K562 (cell line): ENCODE data around the gene SCAMP1. TPM values are rescaled to one million over a fixed set of nuclear protein-coding genes. Genes with fewer than 3 reads are reported as not detected.

Experiments used
- ATAC-seq: fragments of 200-7000 bp; cut with Tn5 transposase; 3 replicates; pipeline ENCODE4 v1.9.1; 2020; ENCODE audit warnings: moderate library complexity
- BruUV-seq: library from RNA; stranded (reverse); fragments of 400-500 nt; replicated peaks from 2 replicates; lab custom pipeline; 2021; lab: Mats Ljungman, UMichigan
- CTCF ChIA-PET: fragments of 300-600 bp; formaldehyde crosslinking; extraction: SDS; loops from one replicate; lab custom pipeline; 2021; ENCODE audit warnings: low intra/inter-chr PET ratio; lab: Yijun Ruan, JAX
- POLR2A ChIA-PET: fragments of 300-600, 350-650 bp; sonication (Branson Sonifier 250); formaldehyde crosslinking; extraction: SDS; loops from one replicate; lab custom pipeline; 2021; ENCODE audit warnings: antibody characterized with exemption, inconsistent platforms; lab: Yijun Ruan, JAX
- DNase-seq, 4 experiments: peaks; one replicate each; pipeline versions ENCODE4 v3.0.0 to v3.0.0-alpha.2; 2011 to 2018; ENCODE audit warnings: low spot score in 3 of 4, mixed read lengths in 3 of 4; ENCODE audit errors: extremely low read depth in 1 of 4
- FAIRE-seq: peaks from 2 replicates; lab custom pipeline; 2011; peaks lifted over from hg19 to GRCh38; lab: Jason Lieb, UNC
- H2AFZ ChIP-seq: 2 replicates; pipeline ENCODE4 v1.6.0; 2011; ENCODE audit warnings: low read depth, low read length, control low read depth, inconsistent platforms
- H3K27ac ChIP-seq: fragments of 200-600 bp; 3 replicates; pipeline ENCODE4 v1.8.0; 2011; ENCODE audit warnings: low read depth, mild to moderate bottlenecking, control low read depth, inconsistent platforms, low read length, moderate library complexity, mixed read lengths; ENCODE audit errors: extremely low read depth
- H3K27me3 ChIP-seq, 2 experiments: fragments of 300-600 bp in 1 of 2; 2 replicates in 1 of 2; 3 replicates in 1 of 2; pipeline versions ENCODE4 v1.6.0 to v1.8.0; 2011; ENCODE audit warnings: inconsistent platforms in 2 of 2, low read length in 2 of 2, mild to moderate bottlenecking in 1 of 2, mixed read lengths in 1 of 2, moderate library complexity in 1 of 2; ENCODE audit not compliant: control insufficient read depth in 2 of 2, insufficient read depth in 2 of 2
- H3K36me3 ChIP-seq: fragments of 300-600 bp; 3 replicates; pipeline ENCODE4 v1.8.0; 2011; ENCODE audit warnings: mild to moderate bottlenecking, low read length, inconsistent platforms; ENCODE audit not compliant: control insufficient read depth, insufficient read depth
- H3K4me1 ChIP-seq, 2 experiments: fragments of 200-600 bp in 1 of 2; replicated peaks in 1 of 2; 2 replicates in 1 of 2; 3 replicates in 1 of 2; pipeline versions ENCODE4 v1.5.1 to v1.8.0; 2011; ENCODE audit warnings: inconsistent platforms in 2 of 2, low read length in 2 of 2, mild to moderate bottlenecking in 1 of 2, mixed read lengths in 1 of 2, moderate library complexity in 1 of 2; ENCODE audit not compliant: control insufficient read depth in 2 of 2, insufficient read depth in 2 of 2
- H3K4me2 ChIP-seq: 2 replicates; pipeline ENCODE4 v1.6.1; 2011; ENCODE audit warnings: low read length, control low read depth, inconsistent platforms, mixed read lengths; ENCODE audit not compliant: insufficient read depth
- H3K4me3 ChIP-seq: fragments of 200-600 bp; sonication (generic), shearing (Covaris generic); 2 replicates; pipeline ENCODE4 v1.5.1; 2016; ENCODE audit warnings: control low read depth, inconsistent platforms
- H3K79me2 ChIP-seq: fragments of 200-600 bp; 3 replicates; pipeline ENCODE4 v1.8.0; 2011; ENCODE audit warnings: low read length, inconsistent platforms; ENCODE audit not compliant: control insufficient read depth, insufficient read depth
- H3K9ac ChIP-seq, 2 experiments: 2 replicates each; pipeline versions ENCODE4 v1.6.0 to v1.6.1; 2011; ENCODE audit warnings: low read depth in 2 of 2, low read length in 2 of 2, control low read depth in 1 of 2, inconsistent platforms in 1 of 2, mild to moderate bottlenecking in 1 of 2, mixed read lengths in 1 of 2; ENCODE audit not compliant: insufficient read depth in 1 of 2
- H3K9me1 ChIP-seq: one replicate; pipeline ENCODE4 v1.6.0; 2011; ENCODE audit warnings: inconsistent platforms, mild to moderate bottlenecking, low read length, moderate library complexity; ENCODE audit not compliant: control insufficient read depth, insufficient read depth
- H3K9me3 ChIP-seq: replicated peaks from 2 replicates; pipeline ENCODE4 v1.5.1; 2011; ENCODE audit warnings: low read depth, low read length, inconsistent platforms; ENCODE audit not compliant: control insufficient read depth, insufficient read depth
- H4K20me1 ChIP-seq: replicated peaks from 2 replicates; pipeline ENCODE4 v1.6.1; 2011; ENCODE audit warnings: low read length, inconsistent platforms, mixed read lengths; ENCODE audit not compliant: control insufficient read depth, insufficient read depth
- ELF4 ChIP-seq: fragments of 450-650 bp; formaldehyde crosslinking; IDR thresholded peaks from 2 replicates; pipeline ENCODE4 v1.4.0; 2022; ENCODE audit warnings: missing genetic modification characterization
- NFIX ChIP-seq: fragments of 250-450 bp; sonication (Bioruptor Pico); IDR thresholded peaks from 2 replicates; pipeline ENCODE4 v1.4.0; 2020; ENCODE audit warnings: low read depth, mild to moderate bottlenecking, moderate library complexity
- TAL1 ChIP-seq: fragments of 450-650 bp; IDR thresholded peaks from 2 replicates; pipeline ENCODE4 v1.6.1; 2016; ENCODE audit warnings: mild to moderate bottlenecking
- ZBTB7A ChIP-seq: IDR thresholded peaks from 2 replicates; pipeline ENCODE4 v1.6.1; 2011; ENCODE audit warnings: low read depth, mild to moderate bottlenecking, low read length, moderate library complexity, borderline replicate concordance; ENCODE audit not compliant: control insufficient read depth
- ZNF134 ChIP-seq: fragments of 250-450 bp; sonication (Bioruptor Pico); conservative IDR thresholded peaks from 2 replicates; pipeline ENCODE4 v1.4.0; 2020
- ZNF518B ChIP-seq: fragments of 250-450 bp; sonication (Bioruptor Pico); IDR thresholded peaks from 2 replicates; pipeline ENCODE4 v1.5.0; 2021; ENCODE audit warnings: mild to moderate bottlenecking, moderate library complexity
- ZNF57 ChIP-seq: fragments of 450-650 bp; formaldehyde crosslinking; IDR thresholded peaks from 2 replicates; pipeline ENCODE4 v1.4.0; 2020; ENCODE audit warnings: mild to moderate bottlenecking, moderate library complexity
- ZNF592 ChIP-seq: fragments of 450-650 bp; IDR thresholded peaks from 2 replicates; pipeline ENCODE4 v1.6.1; 2017; ENCODE audit warnings: antibody characterized with exemption, mild to moderate bottlenecking
- ZNF740 ChIP-seq, 3 experiments: fragments of 200-800 bp in 1 of 3; sonication (Bioruptor generic) in 1 of 3; sonication (generic) in 1 of 3; formaldehyde crosslinking in 1 of 3; IDR thresholded peaks; 2 replicates each; pipeline versions ENCODE4 v1.6.1 to v1.8.0; 2016 to 2022; ENCODE audit warnings: mild to moderate bottlenecking in 2 of 3, missing compliant biosample characterization in 2 of 3, missing genetic modification characterization in 2 of 3, missing genetic modification reagents in 1 of 3
- WGBS: fragments of 100-300 bp; shearing (Covaris generic); methylation state at CpG from one replicate; pipeline ENCODE4 v1.1.6; 2016; ENCODE audit warnings: low coverage, mixed read lengths; ENCODE audit not compliant: insufficient coverage; ENCODE audit errors: missing lambda C conversion rate; 5-methylcytosine and 5-hydroxymethylcytosine counted together
- in situ Hi-C: fragments of 300-500 bp; cut with MboI; formaldehyde crosslinking; loops from 4 replicates; pipeline ENCODE4 v1.15.0; 2018; ENCODE audit warnings: inconsistent platforms, mixed read lengths
- intact Hi-C: fragments of 100-400 bp; cut with micrococcal nuclease; formaldehyde crosslinking; loops from 2 replicates; pipeline ENCODE4 v1.14.2; 2022
- polyA plus RNA-seq, 8 experiments: library from polyadenylated mRNA; depleted of rRNA in 4 of 8; stranded (reverse) in 5 of 8; unstranded in 3 of 8; fragments of >200 nt; fragmentation: Nextera tagmentation in 2 of 8; fragmentation: Illumina TruSeq in 1 of 8; extraction: Ambion mirVana in 2 of 8; extraction: Trizol in 1 of 8; gene quantifications; 2 replicates each; pipeline versions ENCODE4 v1.2.1 to v1.2.3, GENCODE V29; 2011 to 2014; ENCODE audit warnings: inconsistent platforms in 1 of 8, missing spikeins in 1 of 8
- total RNA-seq, 7 experiments: library from RNA; depleted of rRNA in 6 of 7; stranded (reverse); fragments of >200 nt in 6 of 7; fragmentation: Illumina TruSeq in 2 of 7; extraction: Trizol in 2 of 7; gene quantifications; 2 replicates each; pipeline versions ENCODE4 v1.2.1 to v1.2.3, GENCODE V29; 2011 to 2021; ENCODE audit warnings: low replicate concordance in 1 of 7

SCAMP1 gene
- total and polyA plus RNA-seq, 9 of the 15 experiments (the other 6 are each of a cell fraction or from before 2014, with no cell fraction given), result 5.4 to 23.9 (median 13.8) TPM

GRCh38 chr5:78527054-78527859 lies 166.8 kb downstream of the SCAMP1 start:
- Histone ChIP-seq H3K9ac (peak overlapping the region in 1 of 2 experiments; percentile 43; a peak in 2 of 4 replicates), H3K9me1 (no peaks in the 10 kb centered on the region), H3K27ac (peak overlapping the region; percentile 53), H3K4me3 (no peak overlapping the region), H2AFZ (peak overlapping the region; percentile 85), H3K79me2 (no peaks in the 10 kb centered on the region), H3K4me1 (peaks cover 20 to 53% of the 10 kb centered on the region in 2 experiments), H3K4me2 (peak overlapping the region; percentile 42; the same call in 1 of the 2 replicates), H3K9me3 (no peaks in the 10 kb centered on the region; the same call in 1 of the 2 replicates), H3K36me3 (no peaks in the 10 kb centered on the region; the same call in 2 of the 3 replicates), H3K27me3 (no peaks in the 10 kb centered on the region), H4K20me1 (no peaks in the 10 kb centered on the region)
- no TSS peak for BruUV-seq
- POLR2A ChIA-PET, result interaction anchor here (0.6 to 2.3 kb wide), 5 partner anchors 18 to 461 kb away, joined by 3 to 6 read pairs (median 3); no protein-coding TSS in a partner anchor
- 27% methylated on average over 9 of the region's 9 CpGs for WGBS
- intact Hi-C loops, result loop anchor here (2.0 kb wide), 1 partner anchor 42 kb away; no protein-coding TSS in a partner anchor
- ATAC-seq, result peak; percentile 84
- CTCF ChIA-PET, result no interaction called here
- peak; percentile 39 to 82 (median 58) for DNase-seq
- FAIRE-seq, result peak; percentile 82
- in situ Hi-C loops, result no loop called here
- TF ChIP-seq ZNF518B (CRISPR knock-in tag), result no peak
- TF ChIP-seq TAL1, result no peak
- TF ChIP-seq ZNF740 (CRISPR knock-in tag; IDR thresholded peaks at IDR 0.05), result no peak
- no peak for TF ChIP-seq ZNF740 (tag; IDR thresholded peaks at IDR 0.05)
- no peak for TF ChIP-seq NFIX (CRISPR knock-in tag)
- no peak for TF ChIP-seq ZNF57 (CRISPR knock-in tag)
- peak; percentile 60 for TF ChIP-seq ZNF592
- TF ChIP-seq ZBTB7A, result no peak
- TF ChIP-seq ELF4 (CRISPR knock-in tag), result no peak
- TF ChIP-seq ZNF134 (CRISPR knock-in tag), result no peak
